Lung (tissue), 16 donors: Measurements from ENCODE around the gene MFAP5. TPM values are rescaled to one million over a fixed set of nuclear protein-coding genes. Genes with fewer than 3 reads are reported as not detected.

Source experiments
- ATAC-seq: fragments of 200-7000 bp; cut with Tn5 transposase; one replicate; pipeline ENCODE4 v1.9.1; 2020; ENCODE audit warnings: moderate number of reproducible peaks; ENCODE audit not compliant: insufficient read depth, low FRiP score
- DNase-seq, 3 donors: peaks; one replicate each; pipeline ENCODE4 v3.0.0-alpha.2; 2013 to 2017
- H3K27ac ChIP-seq, 2 donors: one replicate each; pipeline ENCODE4 v1.5.1; 2013; ENCODE audit warnings: mild to moderate bottlenecking in 2 of 2, moderate library complexity in 2 of 2, control low read depth in 1 of 2, inconsistent platforms in 1 of 2, low read depth in 1 of 2, low read length in 1 of 2
- H3K27me3 ChIP-seq, 3 donors: one replicate each; pipeline ENCODE4 v1.5.1; 2013; ENCODE audit warnings: low read length in 2 of 3; ENCODE audit not compliant: control insufficient read depth in 3 of 3, insufficient read depth in 3 of 3
- H3K36me3 ChIP-seq, 4 donors: one replicate each; pipeline ENCODE4 v1.5.1; 2013; ENCODE audit warnings: low read length in 4 of 4, mild to moderate bottlenecking in 1 of 4, moderate library complexity in 1 of 4; ENCODE audit not compliant: control insufficient read depth in 4 of 4, insufficient read depth in 4 of 4
- H3K4me1 ChIP-seq, 5 donors: one replicate each; pipeline ENCODE4 v1.5.1; 2013; ENCODE audit warnings: low read length in 5 of 5, mild to moderate bottlenecking in 2 of 5, moderate library complexity in 1 of 5; ENCODE audit not compliant: control insufficient read depth in 5 of 5, insufficient read depth in 5 of 5
- H3K4me3 ChIP-seq: one replicate; pipeline ENCODE4 v1.5.1; 2013; ENCODE audit warnings: mild to moderate bottlenecking, control low read depth, moderate library complexity
- H3K9ac ChIP-seq, 2 donors: one replicate each; pipeline ENCODE4 v1.5.1; 2013; ENCODE audit warnings: low read length in 2 of 2, control low read depth in 1 of 2; ENCODE audit not compliant: insufficient read depth in 1 of 2
- H3K9me3 ChIP-seq, 4 donors: one replicate each; pipeline ENCODE4 v1.5.1; 2013; ENCODE audit warnings: low read length in 3 of 4, mild to moderate bottlenecking in 1 of 4, moderate library complexity in 1 of 4; ENCODE audit not compliant: control insufficient read depth in 4 of 4, insufficient read depth in 3 of 4
- CTCF ChIP-seq: IDR thresholded peaks from 2 replicates; pipeline ENCODE4 v1.5.1; 2012; ENCODE audit warnings: mild to moderate bottlenecking; ENCODE audit errors: control extremely low read depth, extremely low read depth
- WGBS, 2 donors: extraction: QIAGEN DNeasy Blood & Tissue Kit; methylation state at CpG; one replicate each; pipeline ENCODE4 v1.1.7; 2013; 5-methylcytosine and 5-hydroxymethylcytosine counted together
- long read RNA-seq, 5 donors: transcript quantifications; one replicate each; lab custom pipeline, GENCODE V29; 2026
- polyA plus RNA-seq, 2 donors: library from polyadenylated mRNA; stranded (reverse); fragments of 200-250 nt; gene quantifications; one replicate each; pipeline ENCODE4 v1.2.1, GENCODE V29; 2013
- total RNA-seq, 2 donors: library from RNA; depleted of rRNA in 1 of 2; stranded (reverse); fragments of >200 nt in 1 of 2; gene quantifications; one replicate each; pipeline ENCODE4 v1.2.1, GENCODE V29; 2014 to 2021
- donor health status: control.
- donor health status: control.
- donor health status: Bipolar disorder and iron deficiency.
- donor health status: healthy.
- donor health status: DM: yes; HTN: yes; CAD: no.

Gene MFAP5, protein sequence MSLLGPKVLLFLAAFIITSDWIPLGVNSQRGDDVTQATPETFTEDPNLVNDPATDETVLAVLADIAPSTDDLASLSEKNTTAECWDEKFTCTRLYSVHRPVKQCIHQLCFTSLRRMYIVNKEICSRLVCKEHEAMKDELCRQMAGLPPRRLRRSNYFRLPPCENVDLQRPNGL
- total RNA-seq (10 to 100 TPM in 1 of 2 donors, 1 to 10 TPM in 1; 4.4 to 10.0 TPM), polyA plus RNA-seq (1 to 10 TPM; 1.6 to 2.6 TPM)
- long read RNA-seq, donor 1, partial matches to known transcripts = 0 of 2 reads
- long read RNA-seq, donor 1, other reads (novel, unspliced or antisense) = 0 of 2 reads
- long read RNA-seq, donor 2 = 0 reads
- long read RNA-seq, donor 3 = 0 reads
- long read RNA-seq, donor 4 = 0 reads
- long read RNA-seq, donor 5 = 0 reads

- H3K27ac ChIP-seq = no peak within 1 kb of the TSS
- no peaks in the 10 kb centered on the region for H3K36me3 ChIP-seq
- whole genome bisulfite sequencing, 2 donors = 83 to 93% methylated on average over 6 of the region's 6 CpGs
- H3K4me1 ChIP-seq = no peaks in the 10 kb centered on the region
- no peaks in the 10 kb centered on the region for H3K27me3 ChIP-seq
- ATAC-seq = no peak
- no peak within 1 kb of the TSS for H3K4me3 ChIP-seq
- no peak for DNase-seq
- no peaks in the 10 kb centered on the region for H3K9me3 ChIP-seq
- H3K9ac ChIP-seq = no peak within 1 kb of the TSS
- no peak for TF ChIP-seq CTCF
Observed at GRCh38 chr12:8662593-8662992, at the start of gene MFAP5. TSS of gene MFAP5 (minus strand) at chr12:8662826. CDS start at chr12:8662104, 722 bp downstream.

GRCh38 chr12:8709124-8709830, 46.7 kb upstream of the MFAP5 start:
- H3K36me3 ChIP-seq = peaks cover 0 to 6% (median 0%) of the 10 kb centered on the region in 4 donors
- no peak for DNase-seq
- no peaks in the 10 kb centered on the region for H3K27me3 ChIP-seq
- peak; percentile 85 for ATAC-seq
- peak overlapping the region in 1 of 2 donors; percentile 72 for H3K27ac ChIP-seq
- no peaks in the 10 kb centered on the region for H3K9me3 ChIP-seq
- H3K4me3 ChIP-seq = peak overlapping the region; percentile 26
- peaks cover 0 to 15% (median 0%) of the 10 kb centered on the region in 5 donors for H3K4me1 ChIP-seq
- H3K9ac ChIP-seq = no peak overlapping the region
- TF ChIP-seq CTCF = no peak
- WGBS, 2 donors = 6 to 30% methylated on average over 6 of the region's 6 CpGs

- DNase-seq = no peak
- 86 to 93% methylated on average over 4 of the region's 4 CpGs for WGBS, 2 donors
- no peak overlapping the region for H3K27ac ChIP-seq
- H3K9ac ChIP-seq = no peak overlapping the region
- TF ChIP-seq CTCF = no peak
- H3K36me3 ChIP-seq = no peaks in the 10 kb centered on the region
- no peak for ATAC-seq
- H3K4me1 ChIP-seq = peaks cover 0 to 31% (median 3%) of the 10 kb centered on the region in 5 donors
- no peaks in the 10 kb centered on the region for H3K27me3 ChIP-seq
- no peaks in the 10 kb centered on the region for H3K9me3 ChIP-seq
- H3K4me3 ChIP-seq = no peak overlapping the region
Observed at GRCh38 chr12:8702159-8702558, 39.5 kb upstream of the MFAP5 start.
